Left colon (tissue), 2 donors: ENCODE measurements around the gene GYG1. TPM values are rescaled to one million over a fixed set of nuclear protein-coding genes. Genes with fewer than 3 reads are reported as not detected.
A peak's percentile ranks its signal among the peaks of the same experiment; 100 is the strongest.

ENCODE experiments used
- ATAC-seq: fragments of 200-7000 bp; cut with Tn5 transposase; one replicate; pipeline ENCODE4 v1.9.1; 2020; ENCODE audit warnings: mild to moderate bottlenecking, moderate library complexity
- DNase-seq, 2 donors: peaks; one replicate each; pipeline ENCODE4 v3.0.0-alpha.2; 2020
- intact Hi-C, 2 donors: fragments of 100-400 bp; cut with DNase I in 1 of 2; cut with micrococcal nuclease in 1 of 2; formaldehyde crosslinking; loops; one replicate each; pipeline versions ENCODE4 v1.11.2 to v1.14.0; 2022; cut with DNase I, micrococcal nuclease
- total RNA-seq, 2 donors: library from RNA; stranded (reverse); fragmentation: NEBNext Ultra II Directional; extraction: Animal tissue kit (Norgen Biotek cat#: 25700); gene quantifications; one replicate each; pipeline ENCODE4 v1.2.1, GENCODE V29; 2021
- donor health status: DM: no; HTN: no; CAD: no.
- donor health status: DM: yes; HTN: yes; CAD: no.

Gene GYG1
- total RNA-seq, 2 donors from 2014 or later: 18.5 to 31.2 TPM

- intact Hi-C loops: no loop called here
- ATAC-seq (no peak), DNase-seq (no peak)
Observed at GRCh38 chr3:149010504-149010951, 19.2 kb downstream of the GYG1 start.

GRCh38 chr3:149010966-149011365 lies 19.6 kb downstream of the GYG1 start:
- DNase-seq: no peak
- no peak for ATAC-seq
- intact Hi-C loops: no loop called here

GRCh38 chr3:149011676-149012075 lies 20.3 kb downstream of the GYG1 start:
- DNase-seq: no peak
- intact Hi-C loops: no loop called here
- no peak for ATAC-seq

- intact Hi-C loops: no loop called here
- ATAC-seq: no peak
- DNase-seq: no peak
Observed at GRCh38 chr3:149013726-149014125, 22.4 kb downstream of the GYG1 start.

GRCh38 chr3:149015393-149015792 lies 24.1 kb downstream of the GYG1 start:
- intact Hi-C loops: no loop called here
- ATAC-seq: no peak
- no peak for DNase-seq

- DNase-seq (no peak), ATAC-seq (no peak)
- intact Hi-C loops: no loop called here
Observed at GRCh38 chr3:149016242-149016641, 24.9 kb downstream of the GYG1 start.

GRCh38 chr3:149016669-149017541 lies 25.6 kb downstream of the GYG1 start:
- ATAC-seq (no peak), DNase-seq (no peak)
- intact Hi-C loops: no loop called here

GRCh38 chr3:149018247-149018646 lies 26.9 kb downstream of the GYG1 start:
- intact Hi-C loops: no loop called here
- no peak for DNase-seq
- ATAC-seq: no peak

- no peak for ATAC-seq
- intact Hi-C loops: no loop called here
- DNase-seq: no peak
Observed at GRCh38 chr3:149019580-149019979, 28.2 kb downstream of the GYG1 start.

- intact Hi-C loops: no loop called here
- DNase-seq: no peak
- no peak for ATAC-seq
Observed at GRCh38 chr3:149020196-149020838, 29.0 kb downstream of the GYG1 start.

GRCh38 chr3:149020839-149021252 lies 29.5 kb downstream of the GYG1 start:
- intact Hi-C loops: no loop called here
- ATAC-seq (no peak), DNase-seq (no peak)

- no peak for DNase-seq
- ATAC-seq: no peak
- intact Hi-C loops: no loop called here
Observed at GRCh38 chr3:149021830-149022229, 30.5 kb downstream of the GYG1 start.

GRCh38 chr3:149023951-149024350 lies 32.6 kb downstream of the GYG1 start:
- intact Hi-C loops: no loop called here
- DNase-seq (no peak), ATAC-seq (no peak)

- ATAC-seq (no peak), DNase-seq (no peak)
- intact Hi-C loops: no loop called here
Observed at GRCh38 chr3:149026718-149027117, 35.4 kb downstream of the GYG1 start.

GRCh38 chr3:149031096-149031495 lies 39.8 kb downstream of the GYG1 start:
- intact Hi-C loops: no loop called here
- no peak for ATAC-seq
- no peak for DNase-seq

GRCh38 chr3:149037684-149038083 lies 46.3 kb downstream of the GYG1 start:
- intact Hi-C loops: no loop called here
- DNase-seq (no peak), ATAC-seq (no peak)

GRCh38 chr3:149038322-149038721 lies 47.0 kb downstream of the GYG1 start:
- ATAC-seq: no peak
- intact Hi-C loops: no loop called here
- DNase-seq: no peak

GRCh38 chr3:149042789-149043386 lies 51.5 kb downstream of the GYG1 start:
- peak; percentile 48 for ATAC-seq

GRCh38 chr3:149044339-149045083 lies 53.2 kb downstream of the GYG1 start:
- intact Hi-C loops: no loop called here

More at GRCh38 chr3:149042789-149043386, 51.5 kb downstream of the GYG1 start:
- DNase-seq: no peak
- intact Hi-C loops: no loop called here

More at GRCh38 chr3:149044339-149045083, 53.2 kb downstream of the GYG1 start:
- no peak for DNase-seq
- ATAC-seq: no peak
